Stimulated activated CD4-positive, alpha-beta T cell treated with anti-CD3 and anti-CD28 coated beads, TNF-alpha, amount 100 ng/mL, for 4 hours (primary cell): ENCODE results near the gene HSH2D.
"Not testable (repeated sequence)": the region's sequence is repeated elsewhere in the genome, so short reads cannot be mapped to it uniquely, and the experiment has no call there.

Experiments used
- DNase-seq, 3 experiments: peaks; one replicate each; pipeline ENCODE4 v3.0.0-alpha.2; 2020; ENCODE audit warnings: low read depth in 3 of 3

HSH2D gene, protein sequence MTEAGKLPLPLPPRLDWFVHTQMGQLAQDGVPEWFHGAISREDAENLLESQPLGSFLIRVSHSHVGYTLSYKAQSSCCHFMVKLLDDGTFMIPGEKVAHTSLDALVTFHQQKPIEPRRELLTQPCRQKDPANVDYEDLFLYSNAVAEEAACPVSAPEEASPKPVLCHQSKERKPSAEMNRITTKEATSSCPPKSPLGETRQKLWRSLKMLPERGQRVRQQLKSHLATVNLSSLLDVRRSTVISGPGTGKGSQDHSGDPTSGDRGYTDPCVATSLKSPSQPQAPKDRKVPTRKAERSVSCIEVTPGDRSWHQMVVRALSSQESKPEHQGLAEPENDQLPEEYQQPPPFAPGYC

GRCh38 chr19:16143399-16144215, at the start of gene HSH2D:
TSS of gene HSH2D (plus strand) at chr19:16143685. CDS start at chr19:16148751, 5,066 bp downstream.
- peak; percentile 31 to 73 (median 55) for DNase-seq

DNA sequence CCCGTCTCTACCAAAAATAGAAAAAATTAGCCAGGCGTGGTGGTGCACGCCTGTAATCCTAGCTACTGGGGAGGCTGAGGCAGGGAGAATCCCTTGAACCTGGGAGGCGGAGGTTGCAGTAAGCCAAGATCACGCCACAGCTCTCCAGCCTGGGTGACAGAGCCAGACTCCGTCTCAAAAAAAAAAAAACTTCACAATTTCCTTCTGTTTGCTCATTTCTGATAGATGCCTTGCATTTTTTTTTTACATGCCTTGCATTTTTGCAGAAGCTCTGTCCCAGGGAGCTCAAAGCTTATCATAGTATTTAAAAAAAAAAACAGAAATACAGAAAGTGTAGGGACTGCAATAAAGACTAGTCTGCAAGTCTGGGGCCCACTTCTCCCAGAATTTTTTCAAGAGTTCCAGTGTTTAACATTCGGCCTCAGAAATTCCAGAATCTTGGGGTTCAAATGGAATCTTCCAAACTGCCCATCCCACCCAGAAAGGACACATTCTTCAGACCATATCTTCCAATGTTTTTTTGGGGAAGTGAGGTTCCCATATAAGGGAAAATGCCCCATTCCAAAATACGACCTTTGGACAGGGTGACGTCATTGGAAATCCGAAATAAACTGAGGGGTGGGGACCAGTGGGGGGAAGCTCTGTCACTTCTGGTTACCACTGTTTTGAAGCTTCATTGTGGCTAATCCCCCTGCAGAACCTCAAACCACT, 49.0 kb upstream of the HSH2D start:
- no peak for DNase-seq

DNA sequence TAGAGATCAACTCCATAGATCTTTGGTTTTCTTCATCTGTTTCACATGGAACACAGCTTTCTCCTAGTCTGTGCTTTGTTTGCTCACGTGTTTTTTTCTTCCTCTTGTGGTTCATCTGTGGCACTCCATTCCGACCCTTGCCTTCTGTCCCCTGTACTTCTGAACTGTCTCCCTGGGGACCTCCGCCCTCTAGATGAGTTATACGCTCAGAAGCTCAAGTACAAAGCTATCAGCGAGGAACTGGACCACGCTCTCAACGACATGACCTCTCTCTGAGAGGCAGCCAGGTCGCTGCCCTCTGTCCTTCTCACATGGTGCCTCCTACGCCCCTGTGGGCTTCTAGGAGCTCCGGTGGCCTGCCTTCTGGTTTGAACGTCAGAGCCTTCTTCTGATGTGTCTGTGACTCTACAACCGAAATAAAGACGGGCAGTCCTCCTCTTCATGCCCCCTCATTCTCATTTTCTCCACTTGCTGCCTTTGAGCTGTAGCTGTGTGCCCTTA, 48.4 kb upstream of the HSH2D start:
- DNase-seq: no peak

DNA sequence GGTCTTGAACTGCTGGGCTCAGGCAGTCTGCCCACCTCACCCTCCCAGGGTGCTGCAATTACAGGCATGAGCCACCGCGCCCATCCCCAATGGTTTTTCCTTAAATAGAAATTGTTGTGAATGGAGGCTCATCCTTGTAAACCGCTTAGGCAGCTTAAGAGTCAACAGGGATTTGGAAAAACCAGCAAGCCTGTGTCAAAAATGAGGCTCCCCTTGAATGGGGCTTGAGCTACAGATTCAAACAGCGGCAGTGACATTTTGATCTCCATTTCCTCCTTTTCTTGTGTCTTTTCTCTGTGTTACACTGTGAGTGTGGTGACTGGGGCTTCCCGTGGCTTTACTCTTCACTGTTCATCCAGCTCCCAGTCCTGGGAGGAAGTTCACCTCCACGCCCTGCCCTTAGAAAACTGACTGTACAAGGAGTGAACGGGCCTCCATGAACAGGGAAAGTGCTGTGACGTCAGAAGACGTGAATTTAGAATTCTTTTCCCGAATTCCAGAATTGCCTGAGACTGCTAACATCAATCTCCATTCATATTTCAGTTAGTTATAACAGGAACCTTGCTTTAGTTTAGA, 47.1 kb upstream of the HSH2D start:
- DNase-seq: no peak

DNA sequence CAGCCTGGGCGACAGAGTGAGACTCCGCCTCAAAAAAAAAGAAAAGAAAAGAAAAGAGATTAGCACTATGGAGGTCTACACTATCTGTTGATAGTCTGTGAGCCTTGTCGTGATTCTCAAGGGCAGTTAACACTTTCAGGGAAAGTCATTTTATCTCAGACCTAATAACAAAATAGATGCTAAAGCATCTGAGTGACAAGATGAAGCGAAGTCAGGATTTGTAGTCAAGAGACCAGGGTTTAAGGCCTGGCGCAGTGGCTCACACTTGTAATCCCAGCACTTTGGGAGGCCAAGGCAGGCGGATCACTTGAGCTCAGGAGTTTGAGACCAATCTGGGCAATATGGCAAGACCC, 45.1 kb upstream of the HSH2D start:
- DNase-seq: no peak

DNA sequence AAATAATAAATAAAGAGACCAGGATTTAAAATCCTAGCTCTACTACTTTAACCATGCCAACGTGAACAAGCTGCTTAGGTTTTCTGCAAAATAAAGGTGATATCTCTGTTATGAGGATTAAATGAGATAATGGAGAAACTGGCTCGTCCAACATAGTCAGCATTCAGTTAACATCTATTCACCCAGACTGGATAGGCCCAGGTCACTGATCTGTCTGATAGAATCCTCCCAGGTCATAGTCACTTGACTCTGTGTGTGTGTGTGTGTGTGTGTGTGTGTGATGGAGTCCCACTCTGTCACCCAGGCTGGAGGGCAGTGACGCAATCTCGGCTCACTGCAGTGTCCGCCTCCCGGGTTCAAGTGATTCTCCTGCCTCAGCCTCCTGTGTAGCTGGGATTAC, 44.7 kb upstream of the HSH2D start:
- DNase-seq: no peak

- not testable (repeated sequence) for DNase-seq
Measured at GRCh38 chr19:16099314-16099965, 44.0 kb upstream of the HSH2D start.

GRCh38 chr19:16100524-16100923, 43.0 kb upstream of the HSH2D start:
- no peak for DNase-seq

DNA sequence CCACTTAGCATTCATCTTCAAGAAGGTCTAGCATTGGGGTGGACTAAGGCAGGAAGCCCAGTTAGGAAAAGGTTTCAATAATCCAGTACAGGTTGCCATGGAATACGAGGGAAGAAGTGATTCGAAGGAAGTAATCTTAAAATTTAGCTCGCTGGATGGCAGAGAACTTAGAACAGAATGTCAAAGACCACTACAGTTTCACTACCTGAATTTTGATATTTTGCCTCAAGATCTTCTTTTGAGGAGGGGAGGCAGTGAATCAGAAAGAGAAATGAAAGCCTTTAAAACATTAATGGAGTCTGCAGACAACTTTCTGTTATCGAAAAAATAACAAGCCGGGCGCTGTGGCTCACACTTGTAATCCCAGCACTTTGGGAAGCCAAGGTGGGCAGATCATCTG, 38.8 kb upstream of the HSH2D start:
- no peak for DNase-seq

GRCh38 chr19:16106121-16106520, 37.4 kb upstream of the HSH2D start:
- no peak for DNase-seq

- peak; percentile 97 to 99 (median 99) for DNase-seq
Measured at GRCh38 chr19:16111160-16111908, 32.2 kb upstream of the HSH2D start, which contains the start of gene RAB8A. TSS of gene RAB8A (plus strand) at chr19:16111889. CDS start at chr19:16111902, 13 bp downstream.

- DNase-seq: no peak
Measured at GRCh38 chr19:16111909-16112752, 31.4 kb upstream of the HSH2D start.

GRCh38 chr19:16112778-16113177, 30.7 kb upstream of the HSH2D start:
- no peak for DNase-seq

DNA sequence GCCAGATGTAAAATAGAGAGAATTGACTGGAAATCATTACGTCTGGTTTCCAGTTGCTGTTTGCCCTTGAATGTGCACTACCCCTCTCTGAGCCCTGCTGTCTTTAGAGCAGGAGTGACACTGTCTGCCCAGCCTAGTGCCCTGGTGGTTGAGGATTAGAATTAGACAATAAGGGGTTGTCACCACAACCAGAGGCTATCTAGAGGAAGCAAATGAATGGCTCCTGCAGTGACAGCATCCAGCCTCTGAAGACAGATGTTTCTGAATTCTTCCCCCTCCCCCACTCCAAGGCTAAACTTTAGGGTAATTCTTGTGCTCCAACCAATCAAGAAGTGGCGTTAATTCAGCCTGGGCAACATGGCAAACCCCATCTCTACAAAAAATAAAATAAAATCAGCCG, 29.8 kb upstream of the HSH2D start:
- no peak for DNase-seq

DNA sequence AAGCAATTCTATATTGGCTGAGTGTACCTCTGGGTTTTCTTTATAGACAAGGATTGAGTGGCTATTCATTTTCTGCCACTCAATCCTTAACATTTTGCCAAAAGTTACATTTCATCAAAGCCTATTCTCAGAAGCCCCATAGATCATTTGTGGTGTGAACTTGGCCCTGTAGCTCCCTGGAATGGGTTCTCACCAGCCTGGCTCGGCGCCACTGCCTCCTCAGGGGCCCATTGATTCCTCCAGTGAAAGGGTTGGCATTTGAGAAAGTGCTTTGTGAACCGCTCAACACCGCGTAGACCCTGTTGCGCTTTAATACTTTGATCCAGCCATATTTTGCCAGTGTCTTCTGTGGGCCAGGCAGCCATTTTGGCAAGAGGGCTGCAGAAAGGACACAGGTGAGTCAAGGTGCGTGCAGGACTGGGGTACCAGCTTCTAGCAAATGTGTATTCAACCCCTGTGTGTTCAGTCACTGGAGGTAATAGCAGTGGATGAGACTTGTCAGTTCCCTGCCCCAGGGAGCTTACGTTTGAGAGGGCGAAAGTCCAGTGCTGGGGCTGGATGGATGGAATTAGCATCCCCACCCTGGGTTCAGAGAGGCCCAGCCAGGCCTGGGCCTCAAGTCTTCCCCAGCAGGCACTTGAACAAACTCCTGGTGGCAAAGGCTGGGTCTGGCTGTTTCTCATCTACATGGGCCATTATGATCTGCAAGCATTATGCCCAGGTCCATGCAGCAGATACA, 28.0 kb upstream of the HSH2D start:
- DNase-seq: no peak

- DNase-seq: no peak
Measured at GRCh38 chr19:16116067-16116466, 27.4 kb upstream of the HSH2D start.

- DNase-seq: no peak
Measured at GRCh38 chr19:16117594-16118033, 25.9 kb upstream of the HSH2D start.

GRCh38 chr19:16118489-16119033, 24.9 kb upstream of the HSH2D start:
- no peak for DNase-seq
